Measurements from ENCODE around the gene RAB3C.

Gene RAB3C

DNA sequence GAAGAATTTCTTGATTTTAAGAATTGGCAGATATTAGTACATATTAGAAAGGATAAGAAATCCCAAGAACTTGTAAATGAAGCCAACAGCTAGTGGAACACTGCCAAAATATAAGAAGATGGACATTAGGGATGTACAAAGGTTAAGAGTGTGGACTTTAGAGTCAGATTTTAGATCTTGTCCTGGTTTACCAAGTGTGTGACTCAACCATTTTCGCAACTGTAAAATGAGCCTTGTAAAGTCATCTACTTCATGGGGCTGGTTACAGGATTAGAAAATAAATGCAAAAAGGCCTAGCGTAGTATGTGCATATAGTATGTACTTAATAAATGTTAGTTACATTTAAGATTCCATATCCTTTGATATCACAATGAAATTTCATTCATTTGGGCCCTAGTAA is 260.0 kb downstream of the RAB3C start:
- DNase-seq, result no peak

DNA sequence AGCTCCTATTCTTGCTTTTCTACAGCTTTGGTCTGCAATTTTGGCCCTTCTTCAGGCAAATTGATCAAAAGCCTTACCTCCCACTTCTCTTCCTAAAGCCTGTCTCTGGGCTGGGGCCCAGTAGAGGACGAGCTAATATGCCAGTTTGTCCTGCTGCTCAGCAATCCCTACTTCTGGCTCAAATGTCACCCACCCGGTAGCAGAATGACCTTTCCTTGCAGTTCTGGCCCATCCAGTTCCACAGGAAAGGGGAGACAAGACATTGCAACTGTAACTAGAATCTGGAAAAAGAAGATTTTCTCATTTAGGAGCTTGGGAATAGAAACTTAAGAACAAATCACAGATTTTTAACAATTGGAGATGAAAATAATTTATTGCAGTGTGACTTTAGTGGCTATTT is 261.5 kb downstream of the RAB3C start:
- no peak for DNase-seq

DNA sequence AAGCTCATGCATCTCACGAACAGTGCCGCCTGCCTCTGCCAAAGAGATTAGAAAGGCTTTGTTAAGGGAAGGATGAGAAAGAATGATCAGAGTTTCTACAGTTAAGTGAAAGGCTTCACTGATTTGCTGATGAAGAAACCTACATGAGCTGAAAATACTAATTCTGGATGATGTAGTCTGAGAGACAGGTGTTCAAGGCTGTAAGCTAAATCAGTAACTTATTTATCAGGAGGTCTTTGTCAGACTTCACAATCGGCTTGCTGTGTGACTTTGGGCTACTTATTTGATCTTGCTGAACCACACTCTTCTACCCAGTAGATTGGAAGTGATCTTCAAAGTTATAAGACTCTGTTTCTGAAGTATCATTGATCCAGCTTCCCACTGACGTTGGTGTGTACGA is 264.2 kb downstream of the RAB3C start:
- no peak for DNase-seq

DNA sequence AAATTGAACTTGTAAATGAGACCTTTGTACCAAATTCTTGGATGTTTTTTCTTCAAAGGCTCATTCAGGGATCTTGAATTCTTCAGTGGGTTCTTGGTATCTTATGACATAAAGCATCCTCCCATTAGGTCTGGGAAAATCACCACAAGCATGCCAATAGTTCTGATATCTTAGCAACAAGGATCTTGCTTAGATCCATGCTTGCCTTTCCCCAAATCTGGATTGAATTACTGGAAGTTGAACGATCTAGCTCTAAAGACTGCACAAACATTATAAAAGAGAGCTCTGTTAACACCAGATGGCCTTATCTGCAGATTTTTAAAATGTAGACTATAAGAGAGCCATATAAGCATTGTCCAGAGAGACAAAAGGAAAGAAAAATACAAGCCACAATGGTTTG is 266.3 kb downstream of the RAB3C start:
- DNase-seq, result no peak

DNA sequence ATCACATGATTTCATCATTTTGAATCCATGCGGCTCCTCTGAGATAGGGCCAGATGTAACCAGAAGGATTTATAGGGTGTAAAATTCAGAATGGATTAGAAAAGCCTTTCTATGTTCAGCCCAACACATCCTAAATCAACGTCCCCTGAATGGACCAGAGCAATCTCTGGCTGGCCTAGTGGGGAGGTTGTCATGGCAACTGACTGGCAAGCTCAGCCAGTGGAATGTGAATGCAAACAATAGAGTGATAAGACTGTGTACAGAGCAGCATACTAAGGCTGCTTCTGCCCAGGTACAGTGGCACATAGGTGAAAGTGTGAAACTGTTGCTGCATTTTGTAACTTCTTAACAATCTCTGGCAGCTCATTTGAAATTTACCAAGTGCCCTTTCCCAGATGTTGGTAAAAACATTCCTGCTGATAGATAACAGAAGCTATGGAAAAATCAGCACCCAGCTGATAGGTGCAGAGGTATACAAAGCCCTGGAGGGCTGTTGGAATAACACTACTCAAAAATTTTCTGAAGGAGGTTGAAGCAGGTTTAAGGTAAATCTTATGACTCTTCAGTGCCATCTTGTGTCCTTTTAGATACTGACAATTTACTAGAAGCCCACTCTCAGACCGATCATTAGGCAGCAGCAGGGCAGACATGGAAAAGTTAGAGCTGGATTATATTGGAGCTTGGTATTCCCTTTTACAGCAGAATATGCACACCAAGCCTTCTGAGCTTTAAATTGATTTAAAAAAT is 267.2 kb downstream of the RAB3C start:
- DNase-seq, result peak in 1 of 2 donors; percentile 12

DNA sequence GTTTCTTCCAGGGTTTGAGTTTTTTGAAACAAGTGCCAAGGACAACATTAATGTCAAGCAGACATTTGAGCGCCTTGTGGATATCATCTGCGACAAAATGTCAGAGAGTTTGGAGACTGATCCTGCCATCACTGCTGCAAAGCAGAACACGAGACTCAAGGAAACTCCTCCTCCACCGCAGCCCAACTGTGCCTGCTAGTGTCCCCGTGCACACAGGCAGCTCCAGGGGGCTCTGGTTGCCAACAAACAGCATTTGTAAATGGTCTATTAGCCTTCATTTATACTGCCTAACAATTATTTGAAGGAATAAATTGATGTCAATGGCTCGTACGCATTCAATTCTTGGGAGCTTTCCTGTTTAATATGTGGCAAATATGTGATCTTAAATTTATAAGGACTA is 268.3 kb downstream of the RAB3C start:
- DNase-seq, result no peak

DNA sequence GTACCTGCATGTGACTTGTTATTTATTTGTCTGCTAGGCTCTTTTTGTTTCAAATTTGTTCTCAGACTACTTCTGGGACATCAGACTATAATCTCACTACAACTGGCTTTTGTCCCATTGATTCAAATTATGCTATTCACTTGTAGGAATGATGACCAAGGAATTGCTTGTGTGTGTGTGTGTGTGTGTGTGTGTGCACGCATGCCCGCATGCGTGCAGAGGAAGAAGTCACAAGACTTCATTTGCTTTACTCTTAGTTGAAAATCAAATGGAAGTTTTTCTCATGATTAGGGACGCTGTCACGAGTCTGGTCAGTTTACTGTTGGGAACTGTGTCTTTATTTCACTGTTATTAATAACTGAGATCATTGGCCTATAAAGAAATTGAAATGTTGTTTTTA is 268.7 kb downstream of the RAB3C start:
- no peak for DNase-seq

DNA sequence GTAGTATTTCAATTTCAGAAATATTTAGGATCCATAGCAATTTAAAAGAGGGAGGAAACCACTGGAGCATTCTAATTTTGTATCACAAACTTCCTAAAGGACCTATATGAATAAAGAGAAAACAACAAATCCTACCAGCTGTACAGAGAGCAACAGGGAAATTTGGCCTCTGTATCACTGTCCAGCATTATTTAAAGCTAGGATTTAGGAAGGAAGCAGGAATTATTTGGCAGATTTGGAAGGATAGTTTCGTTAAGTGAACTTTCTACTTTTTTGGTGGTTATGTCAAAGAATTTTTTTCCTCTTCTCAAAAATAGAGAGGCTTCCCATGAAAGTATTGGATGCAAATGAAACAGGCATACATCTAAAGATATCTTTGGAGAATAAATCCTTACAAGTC is 269.7 kb downstream of the RAB3C start:
- DNase-seq, result no peak

DNA sequence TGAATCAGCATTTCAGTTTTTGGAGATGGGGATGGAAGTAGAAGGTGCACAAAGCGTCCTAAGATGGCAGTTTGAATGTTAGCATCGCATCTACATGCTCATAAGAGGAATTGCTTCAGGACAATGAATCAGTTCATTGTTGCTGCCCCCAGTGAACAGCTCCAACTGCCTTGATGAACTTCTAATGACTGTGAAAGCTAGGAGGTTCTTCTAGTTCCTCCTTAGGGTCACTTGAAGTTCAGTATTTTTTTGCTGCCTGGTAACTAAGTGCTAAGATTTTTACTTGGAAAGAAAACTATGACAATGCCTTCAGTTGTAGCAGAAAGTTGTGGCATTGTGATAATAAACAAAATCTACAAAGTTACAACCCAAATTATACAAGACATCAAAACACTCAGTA is 271.6 kb downstream of the RAB3C start:
- DNase-seq, result no peak

DNA sequence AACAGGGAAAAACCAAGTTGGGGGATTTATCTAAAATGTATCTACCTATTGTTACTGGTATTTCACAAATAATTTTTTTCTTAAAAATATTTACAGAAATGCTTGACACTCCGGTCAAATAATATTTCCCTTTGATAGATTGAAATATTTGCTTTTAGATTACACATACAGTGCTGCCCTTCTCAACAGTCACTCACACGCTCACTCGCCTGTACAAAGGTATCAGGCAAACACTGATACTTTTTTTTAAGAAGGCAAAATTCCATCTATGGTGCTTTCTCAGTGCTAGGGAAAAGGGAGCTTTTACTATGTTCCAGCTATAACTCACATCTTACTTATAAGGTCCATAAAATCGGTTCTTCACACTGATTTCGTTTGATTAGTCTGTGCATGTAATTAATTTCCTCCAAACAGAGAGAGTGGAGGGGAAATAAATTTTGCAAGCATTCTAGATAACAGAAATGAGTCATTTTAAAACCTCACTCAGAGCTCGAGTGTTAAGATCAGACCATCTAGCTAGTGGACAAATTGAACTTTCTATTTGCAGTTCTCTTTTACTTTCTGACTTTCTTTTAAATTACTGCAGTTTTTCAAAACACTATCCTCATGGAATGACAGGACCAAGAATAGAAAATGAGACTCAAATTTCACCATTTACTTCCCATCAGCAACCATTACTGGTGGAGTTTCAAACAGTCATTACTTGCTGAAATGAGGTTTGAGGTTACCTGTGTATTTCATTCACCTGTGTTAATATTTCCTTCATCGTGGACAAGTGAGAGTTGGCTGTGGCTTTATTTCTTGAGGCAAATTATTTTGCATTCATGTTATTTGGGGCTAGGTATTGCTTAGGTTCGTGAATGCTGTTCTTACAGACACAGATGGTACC is 273.2 kb downstream of the RAB3C start:
- no peak for DNase-seq

DNA sequence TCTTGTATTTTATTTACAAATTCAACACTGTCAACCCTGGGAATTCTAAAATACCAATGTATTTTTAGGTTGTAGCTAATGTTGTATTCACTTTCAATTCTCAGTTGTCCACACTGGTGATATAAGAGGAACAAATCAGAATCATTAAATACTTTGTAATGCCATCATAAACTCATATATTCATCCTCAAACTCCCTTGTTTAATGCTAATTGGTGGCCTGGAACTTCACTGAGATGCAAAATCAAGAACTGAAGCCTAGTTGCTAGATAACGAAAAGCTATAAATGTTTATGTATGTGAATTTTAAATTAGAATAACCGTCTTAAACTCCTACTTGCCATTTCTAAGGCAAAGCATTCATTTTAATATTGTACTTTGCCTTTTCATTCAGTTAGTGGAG is 274.7 kb downstream of the RAB3C start:
- DNase-seq, result no peak

DNA sequence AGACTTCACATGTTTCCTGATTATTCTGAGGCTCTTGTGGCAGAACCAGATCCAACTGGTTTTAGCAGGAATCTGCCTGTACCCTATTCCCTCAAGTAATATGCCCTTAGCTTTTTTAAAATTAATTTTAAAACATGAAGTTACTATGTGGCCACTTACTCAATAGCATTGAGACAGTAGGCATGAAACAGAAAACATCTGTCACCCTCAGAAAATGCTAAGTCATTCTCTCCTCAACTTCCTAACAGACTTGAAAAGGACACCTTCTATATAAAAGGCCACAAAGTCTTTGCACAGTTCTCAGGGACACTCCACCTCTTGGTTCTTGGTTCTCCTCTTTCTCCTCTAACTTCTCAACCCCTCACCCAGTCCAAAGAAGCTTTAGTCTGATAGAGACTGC is 277.8 kb downstream of the RAB3C start:
- no peak for DNase-seq

DNA sequence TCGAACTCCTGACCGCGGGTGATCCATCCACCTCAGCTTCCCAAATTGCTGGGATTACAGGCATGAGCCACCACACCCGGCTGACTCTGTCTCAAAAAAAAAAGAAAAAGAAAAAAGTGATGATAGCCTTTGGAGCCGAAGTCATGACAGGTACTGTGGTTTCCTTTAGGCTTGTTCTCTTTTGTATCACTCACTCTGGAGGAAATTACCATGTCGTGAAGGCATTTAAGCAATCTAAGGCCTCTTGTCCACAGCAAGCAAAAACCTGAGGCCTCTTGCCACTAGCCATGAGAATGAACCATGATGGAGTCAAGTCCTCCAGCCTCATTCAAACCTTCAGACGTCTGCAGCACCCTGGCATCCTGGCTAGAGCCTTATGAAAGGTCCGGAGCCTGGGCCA is 286.1 kb downstream of the RAB3C start:
- DNase-seq, result no peak

DNA sequence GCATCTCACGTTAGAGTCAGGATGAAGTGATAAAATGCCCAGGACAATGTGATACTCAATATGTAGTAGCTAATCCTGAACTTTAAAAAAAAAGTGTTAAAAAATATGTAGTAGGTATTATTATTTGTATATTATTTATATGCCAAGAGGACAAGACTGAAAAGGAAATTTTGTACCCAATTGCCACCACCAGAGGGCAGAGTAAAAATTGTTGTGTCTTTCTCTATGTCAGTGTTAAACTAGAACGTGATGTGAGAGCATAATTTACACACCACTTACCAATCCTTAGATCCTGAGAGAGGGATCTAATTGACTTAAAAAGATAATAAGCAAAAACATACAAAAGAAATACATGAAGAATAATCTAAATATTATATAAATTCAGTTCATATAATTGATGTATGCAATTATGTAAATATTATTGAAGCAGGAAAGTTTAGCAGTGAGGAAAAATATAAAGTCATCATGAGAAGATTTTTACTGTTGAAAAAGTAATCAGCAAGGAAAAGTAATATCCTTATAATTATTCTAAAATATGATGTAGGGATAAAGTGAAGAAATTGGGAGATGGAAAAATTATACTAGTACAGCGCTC is 288.9 kb downstream of the RAB3C start:
- no peak for DNase-seq

DNA sequence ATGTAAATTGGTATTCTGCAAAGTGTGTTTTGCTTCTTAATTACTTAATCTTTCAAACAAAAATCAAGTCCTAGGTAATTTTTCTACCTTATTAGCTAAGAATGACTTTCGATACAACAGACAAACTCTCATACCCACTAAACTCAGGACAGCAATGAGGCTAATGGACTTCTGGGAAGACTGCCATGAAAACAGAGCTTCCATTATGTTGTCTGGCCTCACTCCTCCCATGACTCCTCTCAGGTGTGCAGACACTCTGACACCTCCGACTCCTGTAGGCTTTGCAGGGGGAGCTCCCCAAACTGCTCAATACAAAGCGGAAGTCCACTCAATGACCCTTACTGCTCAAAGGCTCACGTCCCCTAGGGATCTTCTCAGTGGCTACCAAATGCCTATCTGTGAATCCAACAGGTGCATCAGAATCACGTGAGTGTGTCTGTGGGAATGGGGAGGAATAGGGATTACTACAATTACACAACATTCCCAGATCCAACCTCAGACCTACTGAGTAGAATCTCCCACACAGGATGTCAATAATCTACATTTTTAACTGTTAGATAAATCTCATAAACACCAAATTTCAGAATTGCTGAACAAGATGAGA is 289.9 kb downstream of the RAB3C start:
- no peak for DNase-seq

DNA sequence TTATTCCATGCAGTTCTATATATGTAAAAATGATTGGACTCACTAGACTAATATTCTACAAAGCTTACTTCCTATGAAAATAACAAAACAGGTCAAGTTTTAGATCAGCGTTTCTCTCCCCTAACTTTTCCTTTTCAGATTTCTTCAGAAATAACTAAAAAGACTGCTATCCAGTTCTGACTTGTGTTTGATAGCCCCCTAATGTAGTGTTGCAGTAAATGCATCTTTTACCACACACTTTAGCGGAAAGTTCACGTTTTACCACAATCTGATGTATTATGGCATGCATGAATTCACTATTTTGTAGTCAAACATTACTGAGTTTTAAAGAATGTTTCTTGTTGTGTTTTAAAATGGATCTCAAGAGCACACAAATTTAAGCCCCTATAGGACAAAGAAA is 292.7 kb downstream of the RAB3C start:
- no peak for DNase-seq

DNA sequence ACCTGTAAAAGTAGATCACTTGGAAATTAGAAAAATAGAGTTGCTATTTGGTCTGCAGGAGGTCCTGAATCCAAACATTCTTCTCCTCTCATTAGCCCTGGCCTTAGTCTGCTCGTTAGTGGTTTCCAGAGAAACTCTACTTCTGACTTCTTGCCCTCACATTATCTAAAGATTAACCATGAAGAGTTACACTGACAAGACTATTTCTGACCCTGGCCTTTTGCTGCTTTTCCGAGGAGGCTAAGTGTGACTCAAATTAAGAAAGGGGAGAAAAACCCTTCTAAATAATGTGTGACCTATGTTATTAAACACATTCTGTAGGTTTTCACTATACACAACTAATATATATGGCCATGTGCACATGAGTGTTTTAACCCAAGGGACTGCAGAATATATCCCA is 302.4 kb downstream of the RAB3C start:
- no peak for DNase-seq

DNA sequence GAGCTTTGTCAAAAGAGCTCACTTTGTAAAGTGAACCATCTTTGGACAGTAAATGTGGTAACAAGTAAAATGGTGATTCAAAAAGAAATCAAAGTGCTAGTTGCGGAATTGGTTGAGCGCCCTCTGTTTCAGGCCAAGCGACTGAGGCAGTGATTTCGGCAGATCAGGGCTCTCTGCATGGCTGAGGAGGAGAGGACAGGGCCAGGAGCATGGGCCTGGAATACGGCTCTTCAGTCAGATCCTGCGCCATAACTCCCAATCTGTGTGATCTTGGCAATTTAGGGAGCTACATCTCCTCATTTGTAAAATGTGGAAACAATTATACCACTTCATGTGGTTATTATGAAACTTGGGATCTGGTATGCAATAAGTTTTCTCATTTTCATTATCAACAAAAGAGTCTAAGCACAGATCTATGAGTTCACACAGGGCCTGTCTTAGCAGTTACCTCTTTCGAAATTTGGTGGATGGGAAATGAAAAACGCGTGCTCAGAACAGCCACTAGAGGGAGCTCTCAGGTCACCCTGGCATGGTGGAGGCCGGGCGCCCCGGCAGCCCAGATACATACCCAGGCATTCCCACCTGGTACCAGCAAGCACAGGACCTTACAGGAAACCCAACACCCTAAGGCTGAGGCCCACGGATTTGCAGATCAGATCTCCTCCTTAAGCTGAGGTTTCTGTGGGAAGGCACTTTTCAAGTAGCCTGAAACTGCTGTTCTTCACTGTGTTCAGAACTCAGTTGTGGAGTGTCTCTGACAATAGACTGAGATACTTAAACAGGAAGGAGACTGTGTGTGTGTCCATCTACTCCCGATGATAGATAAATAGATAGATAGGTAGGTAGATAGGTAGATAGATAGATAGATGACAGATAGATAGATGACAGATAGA is 303.7 kb downstream of the RAB3C start:
- peak; percentile 46 to 65 for DNase-seq

DNA sequence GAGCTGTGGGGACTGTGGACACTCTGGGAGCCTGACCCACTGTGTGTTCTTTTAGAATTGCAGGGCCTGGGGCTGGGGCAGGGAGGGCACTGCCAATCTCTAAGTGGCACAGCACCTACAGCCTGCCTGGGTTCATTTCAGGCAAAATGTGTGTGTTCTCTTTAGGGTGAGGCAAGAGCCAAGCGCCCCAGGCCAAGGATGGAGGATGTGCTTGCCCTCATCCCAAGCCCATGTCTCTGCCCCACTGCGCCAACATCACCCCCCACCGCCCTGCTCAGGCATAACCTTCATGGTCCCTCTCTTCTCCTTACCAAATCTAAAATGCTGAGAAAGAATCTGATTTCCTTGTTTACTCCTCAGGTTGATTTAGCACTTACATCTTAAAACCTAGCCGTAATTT is 304.4 kb downstream of the RAB3C start:
- no peak for DNase-seq

DNA sequence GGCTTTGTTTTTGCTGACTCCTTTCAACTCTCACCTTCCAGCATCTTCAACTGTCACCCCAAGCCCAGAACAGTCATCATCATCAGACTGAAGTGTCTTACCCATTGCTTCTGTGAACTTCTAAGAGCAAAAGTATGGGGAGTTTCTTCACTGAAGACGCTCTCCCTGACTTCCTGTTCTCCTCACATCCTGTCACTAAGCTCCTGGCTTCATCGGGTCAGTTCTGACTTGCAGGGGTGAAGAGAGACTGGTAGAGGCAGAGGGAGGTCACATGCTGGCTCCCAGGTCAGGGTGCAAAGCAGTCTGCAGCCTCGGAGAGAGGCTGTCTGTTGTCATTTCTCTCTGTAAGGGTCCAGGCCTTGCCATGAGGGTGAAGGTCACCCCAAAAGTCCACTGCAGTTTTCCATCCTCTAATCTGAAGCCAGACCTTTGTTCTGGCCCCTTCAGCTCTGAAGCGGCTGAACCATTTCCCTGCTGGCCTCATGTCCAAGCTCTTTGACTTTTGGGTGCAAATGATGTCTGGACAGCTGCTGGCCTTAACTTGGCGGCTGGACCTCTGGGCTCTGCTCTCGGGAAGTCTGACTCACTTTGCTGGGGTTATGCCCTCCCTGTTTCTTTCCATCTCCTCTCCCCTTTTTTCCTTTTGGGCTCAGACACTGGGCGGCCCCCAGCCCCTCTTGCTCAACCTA is 305.0 kb downstream of the RAB3C start:
- no peak for DNase-seq

DNA sequence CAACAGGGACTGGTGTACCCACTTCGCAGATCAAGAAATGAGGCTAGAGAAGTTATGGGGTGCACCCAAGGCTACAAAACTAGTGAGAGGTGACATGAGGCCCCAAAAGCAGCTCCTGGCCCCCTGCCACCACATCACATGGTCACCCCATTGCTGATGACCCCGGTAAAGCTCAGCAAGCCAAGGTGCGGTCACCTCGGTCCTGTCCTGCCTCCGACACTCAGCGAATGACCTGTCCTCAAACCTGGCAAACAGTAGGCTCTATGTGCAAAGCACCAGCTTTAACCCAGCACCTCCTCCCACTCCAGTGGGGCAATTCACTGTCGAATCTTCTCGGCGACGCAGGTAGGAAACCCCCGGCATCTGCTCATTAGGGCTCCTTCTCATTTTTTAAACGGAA is 307.4 kb downstream of the RAB3C start:
- DNase-seq, result no peak

DNA sequence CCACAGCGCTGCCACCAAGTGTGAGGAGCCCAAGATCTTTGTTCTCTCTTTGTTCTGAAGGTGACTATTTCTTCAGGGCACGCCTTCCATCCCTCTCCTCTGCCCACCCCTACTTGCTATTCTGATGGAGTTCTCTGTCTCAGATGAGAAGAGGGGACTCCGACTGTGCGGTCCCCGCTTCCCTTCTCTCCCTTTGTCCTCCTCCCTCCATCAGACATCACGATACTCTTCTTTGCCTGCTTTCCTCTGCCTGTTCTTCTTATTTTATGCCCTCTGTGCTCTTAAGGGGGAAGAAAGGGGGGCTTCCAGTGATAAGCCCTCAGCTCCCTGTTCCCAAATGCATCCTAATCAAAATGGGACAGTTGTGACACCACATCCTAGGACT is 307.8 kb downstream of the RAB3C start:
- no peak for DNase-seq

Data from hippocampal formation (tissue), 2 donors.